Measurements from ENCODE around the gene AGPAT4. TPM values are rescaled to one million over a fixed set of nuclear protein-coding genes. Genes with fewer than 3 reads are reported as not detected.

The AGPAT4 gene
- total and polyA plus RNA-seq, 2 of the 13 experiments (the other 11 are each of a cell fraction or from before 2014, with no cell fraction given) = 0.07 to 0.13 TPM

GRCh38 chr6:161235776-161236633, 37.9 kb downstream of the AGPAT4 start:
- Histone ChIP-seq H3K27ac (ENCODE audit: extremely low read length, insufficient read depth, low read length) (no peak overlapping the region), H4K20me1 (ENCODE audit: insufficient read depth, low read length) (no peaks in the 10 kb centered on the region), H3K4me3 (replicated peaks in 1 of 3; ENCODE audit: insufficient read depth in 1 of 3, low read depth in 2 of 3, low read length in 3 of 3) (no peak overlapping the region), H3K36me3 (replicated peaks in 1 of 2; ENCODE audit: control insufficient read depth in 1 of 2, insufficient read depth in 2 of 2, low read length in 2 of 2) (no peaks in the 10 kb centered on the region), H3K4me2 (ENCODE audit: low read depth, low read length) (no peak overlapping the region), H3K27me3 (ENCODE audit: control insufficient read depth in 1 of 2, insufficient read depth in 2 of 2, low read length in 2 of 2) (peaks cover 0 to 3% of the 10 kb centered on the region in 2 experiments; a peak in 1 of 5 replicates), H2AFZ (ENCODE audit: low read length) (no peak overlapping the region), H3K4me1 (ENCODE audit: insufficient read depth, low read length) (no peaks in the 10 kb centered on the region), H3K79me2 (ENCODE audit: insufficient read depth, low read length) (no peaks in the 10 kb centered on the region), H3K9ac (ENCODE audit: insufficient read depth, low read depth, low read length) (no peak overlapping the region), H3K9me3 (ENCODE audit: low read length) (no peaks in the 10 kb centered on the region)
- no TSS peak for BruUV-seq (replicated peaks)
- intact Hi-C loops (cut with micrococcal nuclease; ENCODE audit: unreplicated experiment) = no loop called here
- DNase-seq (ENCODE audit: low spot score) (no peak), FAIRE-seq (no peak), ATAC-seq (no peak)
- no peak for TF ChIP-seq BCL6 (CRISPR knock-in tag; IDR thresholded peaks at IDR 0.05)
- no peak for TF ChIP-seq MED13 (CRISPR knock-in tag; IDR thresholded peaks at IDR 0.05)
- TF ChIP-seq ZNF800 (CRISPR knock-in tag; IDR thresholded peaks at IDR 0.05) = no peak
- no peak for TF ChIP-seq ATF5 (CRISPR knock-in tag; IDR thresholded peaks at IDR 0.05; ENCODE audit: low read depth)
- no peak for TF ChIP-seq SOX13 (IDR thresholded peaks at IDR 0.05)
- TF ChIP-seq SOX13 (CRISPR knock-in tag; conservative IDR thresholded peaks at IDR 0.05 in 1 of 2, IDR thresholded peaks at IDR 0.05 in 1 of 2) = no peak
- no peak for TF ChIP-seq PREB (CRISPR knock-in tag; IDR thresholded peaks at IDR 0.05)
- no peak for TF ChIP-seq ZNF549 (CRISPR knock-in tag; IDR thresholded peaks at IDR 0.05)
- no peak for TF ChIP-seq IKZF4 (CRISPR knock-in tag; IDR thresholded peaks at IDR 0.05; ENCODE audit: borderline replicate concordance, low read depth, not compliant biosample characterization)
- TF ChIP-seq ARID3A (IDR thresholded peaks at IDR 0.05; ENCODE audit: low read depth, low read length) = no peak
- TF ChIP-seq ZNF839 (CRISPR knock-in tag; IDR thresholded peaks at IDR 0.05; ENCODE audit: borderline replicate concordance) = no peak
- no peak for TF ChIP-seq E2F5 (CRISPR knock-in tag; conservative IDR thresholded peaks at IDR 0.05)
- 26% methylated on average over 15 of the region's 15 CpGs for WGBS (ENCODE audit: low lambda C conversion rate)
- in situ Hi-C loops (cut with HindIII; ENCODE audit: extremely low pct_ligation_motif_present, low pct_unique_long_range_greater_than_20kb) = no loop called here
- ChIA-PET POLR2A (no interaction called here), CTCF (ENCODE audit: low intra/inter-chr PET ratio, low total read pairs) (no interaction called here)

Measured in HepG2 (cell line).